ENCODE data around the gene ABHD1.
"Not testable (repeated sequence)": the region's sequence is repeated elsewhere in the genome, so short reads cannot be mapped to it uniquely, and the experiment has no call there.

ABHD1 gene

DNA sequence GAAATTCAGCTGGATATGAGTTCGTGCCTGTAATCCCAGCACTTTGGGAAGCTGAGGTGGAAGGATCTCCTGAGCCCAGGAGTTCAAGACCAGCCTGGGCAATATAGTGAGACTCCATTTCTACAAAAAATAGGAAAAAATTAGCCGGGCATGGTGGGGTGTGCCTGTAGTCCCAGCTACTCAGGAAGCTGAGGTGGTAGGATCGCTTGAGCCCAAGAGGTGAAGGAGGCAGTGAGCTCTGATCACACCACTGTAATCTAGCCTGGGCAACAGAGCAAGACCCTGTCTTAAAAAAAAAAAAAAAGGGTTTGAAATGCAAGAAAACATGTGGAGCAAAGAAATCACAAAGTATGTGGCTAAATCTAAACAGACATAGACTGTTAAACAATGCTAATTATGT, 14.5 kb upstream of the ABHD1 start:
- no peak for DNase-seq (ENCODE audit: low read depth in 3 of 3)

DNA sequence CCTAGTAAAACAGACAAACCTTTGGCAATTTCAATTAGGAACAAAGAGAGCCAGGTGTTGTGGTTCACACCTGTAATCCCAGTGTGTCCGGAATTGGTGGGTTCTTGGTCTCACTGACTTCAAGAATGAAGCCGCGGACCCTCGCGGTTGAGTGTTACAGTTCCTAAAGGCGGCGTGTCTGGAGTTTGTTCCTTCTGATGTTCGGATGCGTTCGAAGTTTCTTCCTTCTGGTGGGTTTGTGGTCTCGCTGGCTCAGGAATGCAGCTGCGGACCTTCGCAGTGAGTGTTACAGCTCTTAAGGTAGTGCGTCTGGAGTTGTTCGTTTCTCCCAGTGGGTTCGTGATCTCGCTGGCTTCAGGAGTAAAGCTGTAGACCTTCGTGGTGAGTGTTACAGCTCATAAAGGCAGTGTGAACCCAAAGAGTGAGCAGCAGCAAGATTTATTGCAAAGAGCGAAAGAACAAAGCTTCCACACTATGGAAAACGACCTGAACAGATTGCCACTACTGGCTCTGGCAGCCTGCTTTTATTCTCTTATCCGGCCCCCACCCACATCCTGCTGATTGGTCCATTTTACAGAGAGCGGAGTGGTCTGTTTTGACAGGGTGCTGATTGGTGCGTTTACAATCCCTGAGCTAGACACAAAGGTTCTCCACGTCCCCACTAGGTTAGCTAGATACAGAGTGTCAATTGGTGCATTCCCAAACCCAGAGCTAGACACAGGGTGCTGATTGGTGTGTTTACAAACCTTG, 12.8 kb upstream of the ABHD1 start:
- not testable (repeated sequence) for DNase-seq (ENCODE audit: low read depth in 3 of 3)

DNA sequence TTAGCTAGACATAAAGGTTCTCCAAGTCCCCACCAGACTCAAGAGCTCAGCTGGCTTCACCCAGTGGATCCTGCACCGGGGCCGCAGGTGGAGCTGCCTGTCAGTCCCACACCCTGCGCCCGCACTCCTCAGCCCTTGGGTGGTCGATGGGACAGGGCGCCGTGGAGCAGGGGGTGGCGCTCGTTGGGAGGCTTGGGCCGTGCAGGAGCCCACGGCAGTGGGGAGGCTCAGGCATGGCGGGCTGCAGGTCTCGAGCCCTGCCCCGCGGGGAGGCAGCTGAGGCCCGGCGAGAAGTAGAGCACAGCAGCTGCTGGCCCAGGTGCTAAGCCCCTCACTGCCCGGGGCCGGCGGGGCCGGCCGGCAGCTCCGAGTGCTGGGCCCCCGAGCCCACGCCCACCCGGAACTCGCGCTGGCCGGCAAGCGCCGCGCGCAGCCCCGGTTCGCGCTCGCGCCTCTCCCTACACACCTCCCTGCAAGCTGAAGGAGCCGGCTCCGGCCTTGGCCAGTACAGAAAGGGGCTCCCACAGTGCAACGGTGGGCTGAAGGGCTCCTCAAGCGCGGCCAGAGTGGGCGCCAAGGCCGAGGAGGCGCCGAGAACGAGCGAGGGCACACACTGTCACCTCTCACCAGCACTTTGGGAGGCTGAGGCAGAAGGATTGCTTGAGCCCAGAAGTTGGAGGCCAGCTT, 12.1 kb upstream of the ABHD1 start:
- not testable (repeated sequence) for DNase-seq (ENCODE audit: low read depth in 3 of 3)

DNA sequence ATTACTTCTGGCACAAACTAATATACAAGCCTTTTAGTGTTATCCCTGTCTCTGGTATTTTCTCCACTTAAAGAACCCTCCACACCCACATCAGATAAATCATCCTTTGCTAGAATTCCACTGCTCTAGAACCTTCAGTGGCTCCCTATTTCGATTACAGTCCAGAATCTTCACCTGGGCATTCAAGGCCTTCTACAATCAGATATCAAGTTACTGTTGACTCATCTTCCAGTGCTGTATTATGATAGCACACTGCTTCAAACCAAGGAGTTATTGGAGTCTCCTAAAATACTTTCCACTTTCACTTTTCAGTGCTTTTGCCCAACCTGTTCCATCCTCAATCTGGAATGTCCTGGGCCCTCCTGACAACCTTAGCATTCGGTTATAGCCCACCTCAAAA, 8.1 kb upstream of the ABHD1 start:
- no peak for DNase-seq (ENCODE audit: low read depth in 3 of 3)

DNA sequence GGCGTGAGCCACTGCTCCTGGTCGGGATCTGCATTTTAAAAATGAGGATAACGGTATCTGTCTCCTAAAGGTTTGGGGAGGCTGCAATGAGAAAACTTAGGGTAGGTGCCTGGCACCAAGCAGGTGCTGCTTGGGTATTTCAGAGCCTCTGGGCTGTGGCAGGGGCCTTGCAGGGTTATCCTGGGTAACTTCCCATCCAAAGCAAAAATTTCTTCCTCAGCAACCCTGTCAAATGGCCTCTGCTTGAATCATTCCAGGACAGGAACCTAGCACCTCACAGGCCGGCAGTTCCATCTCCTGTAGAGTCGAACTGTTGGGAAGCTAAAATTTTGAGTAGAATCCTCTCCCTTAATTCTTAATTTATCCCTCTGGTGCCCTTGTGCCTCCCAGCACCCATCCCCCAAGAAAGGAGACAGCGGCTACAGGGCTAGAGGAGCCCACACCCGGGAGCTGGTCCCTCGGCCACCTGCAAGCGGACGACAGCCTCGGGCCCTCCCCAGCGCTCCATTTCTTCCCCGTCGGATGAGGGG, 5.6 kb upstream of the ABHD1 start:
- DNase-seq (ENCODE audit: low read depth in 3 of 3), result no peak

DNA sequence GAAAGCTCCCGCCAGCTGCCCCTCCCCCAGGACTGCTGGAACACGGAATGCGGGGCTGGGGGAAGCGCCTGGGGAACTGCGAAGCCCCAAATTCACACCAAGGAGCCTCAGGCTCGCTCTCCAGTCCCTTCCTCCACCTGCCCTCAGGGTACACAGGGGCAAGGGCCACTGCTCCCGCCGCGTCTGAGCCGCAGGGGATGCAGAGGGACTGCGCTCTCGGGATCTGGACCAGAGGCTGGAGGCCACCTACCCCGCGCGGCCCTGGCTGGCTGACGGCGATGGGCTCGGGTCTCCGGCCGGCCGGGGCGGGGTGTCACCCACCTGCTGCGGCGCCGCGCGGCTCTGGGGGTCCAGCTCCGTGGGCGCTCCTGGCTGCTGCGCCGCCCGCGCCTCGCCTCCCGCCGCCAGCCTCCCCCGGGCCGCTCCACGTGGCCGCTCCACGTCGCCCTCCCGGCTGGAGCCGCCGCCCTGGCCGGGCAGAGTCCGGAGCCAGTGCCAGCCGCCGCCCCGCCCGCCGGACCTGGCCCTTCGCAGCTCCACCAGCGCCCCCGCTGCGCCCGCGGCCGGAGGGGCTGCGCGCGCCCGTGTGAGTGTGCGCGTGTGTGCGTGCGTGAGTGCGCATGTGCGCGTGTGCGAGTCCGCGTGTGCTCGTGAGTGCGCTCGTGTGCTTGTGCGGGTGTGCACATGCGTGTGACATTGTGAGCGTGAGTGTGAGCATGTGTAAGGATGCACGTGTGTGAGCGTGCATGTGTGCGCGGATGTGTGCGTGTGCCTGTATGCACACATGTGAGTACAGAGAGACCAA, 4.9 kb upstream of the ABHD1 start, which contains the start of gene CGREF1:
Gene CGREF1 (minus strand): TSS at position 604 of the 805 bp plus-strand sequence. CDS start 14,762 bp downstream, outside the sequence.
- DNase-seq (ENCODE audit: low read depth in 3 of 3), result no peak

DNA sequence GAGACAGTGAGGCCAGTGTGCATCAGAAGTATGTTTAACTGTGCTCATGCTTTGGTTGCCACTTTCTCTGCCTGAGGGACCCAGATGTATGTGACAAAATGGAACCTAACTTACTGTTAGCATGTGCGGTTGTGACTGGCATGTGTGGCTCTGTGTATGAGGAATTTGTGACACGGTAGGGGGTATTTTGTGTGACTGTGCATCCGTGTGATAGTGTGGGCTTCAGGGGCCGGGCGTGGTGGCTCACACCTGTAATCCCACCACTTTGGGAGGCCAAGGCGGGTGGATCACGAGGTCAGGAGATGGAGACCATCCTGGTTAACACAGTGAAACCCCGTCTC, 4.3 kb upstream of the ABHD1 start:
- DNase-seq (ENCODE audit: low read depth in 3 of 3), result not testable (repeated sequence)

DNA sequence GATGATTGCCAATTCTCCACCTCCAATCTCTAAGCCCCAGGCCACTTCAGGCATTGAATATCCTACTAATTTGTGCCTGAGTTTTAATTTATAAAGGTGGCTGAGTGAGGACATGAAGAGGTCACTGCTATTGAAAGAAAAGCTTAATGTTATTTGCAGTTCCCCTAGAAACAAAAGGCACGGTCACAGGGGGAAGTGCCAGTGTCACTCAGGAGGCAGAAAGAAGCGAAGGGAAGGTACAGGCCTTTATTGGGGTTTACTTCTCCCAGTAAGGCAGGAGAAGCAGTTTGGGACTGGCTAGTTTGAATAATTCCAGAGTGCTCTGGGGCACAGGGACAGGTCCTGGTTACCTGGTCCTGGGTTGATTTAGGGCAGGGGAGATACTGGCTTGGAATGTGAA, 1.7 kb upstream of the ABHD1 start:
- no peak for DNase-seq (ENCODE audit: low read depth in 3 of 3)

DNA sequence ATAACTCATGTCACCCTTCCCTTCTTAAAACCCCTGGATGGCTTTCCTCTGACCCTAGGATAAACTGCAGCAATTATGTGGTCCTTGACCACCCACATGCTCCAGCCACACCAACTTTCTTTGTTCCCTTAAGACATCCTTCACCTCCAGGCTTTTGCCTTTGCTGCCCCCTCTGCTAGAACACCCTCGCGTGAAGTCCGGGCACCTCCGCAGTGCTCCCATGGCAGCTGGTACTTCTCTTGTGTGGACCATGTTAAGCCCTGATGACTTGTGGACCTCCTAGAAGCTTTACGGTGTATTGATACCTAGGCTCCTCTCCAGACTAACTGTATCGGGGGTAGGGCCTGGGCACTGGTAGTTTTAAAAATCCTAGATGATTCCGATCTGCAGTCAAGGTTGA, 824 bp upstream of the ABHD1 start:
- DNase-seq (ENCODE audit: low read depth in 3 of 3), result no peak

DNA sequence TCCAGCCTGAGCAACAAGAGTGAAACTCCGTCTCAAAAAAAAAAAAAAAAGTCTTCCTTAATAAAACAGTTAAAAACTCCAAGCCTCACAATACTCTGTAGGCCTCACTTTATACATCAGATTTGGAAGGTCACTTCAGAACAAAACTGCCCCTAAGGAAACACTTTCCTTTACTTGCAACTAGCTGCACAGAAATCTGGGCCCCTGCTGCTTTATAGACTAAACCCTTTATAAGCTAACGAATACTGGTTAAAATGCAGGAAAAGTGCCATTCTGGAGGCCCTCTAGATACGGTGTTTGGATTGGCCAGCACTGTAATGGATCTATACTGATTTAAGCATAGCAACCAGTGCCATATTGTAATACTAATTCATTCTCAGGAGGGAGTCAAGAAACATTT, 1.5 kb downstream of the ABHD1 start:
- no peak for DNase-seq (ENCODE audit: low read depth in 3 of 3)

DNA sequence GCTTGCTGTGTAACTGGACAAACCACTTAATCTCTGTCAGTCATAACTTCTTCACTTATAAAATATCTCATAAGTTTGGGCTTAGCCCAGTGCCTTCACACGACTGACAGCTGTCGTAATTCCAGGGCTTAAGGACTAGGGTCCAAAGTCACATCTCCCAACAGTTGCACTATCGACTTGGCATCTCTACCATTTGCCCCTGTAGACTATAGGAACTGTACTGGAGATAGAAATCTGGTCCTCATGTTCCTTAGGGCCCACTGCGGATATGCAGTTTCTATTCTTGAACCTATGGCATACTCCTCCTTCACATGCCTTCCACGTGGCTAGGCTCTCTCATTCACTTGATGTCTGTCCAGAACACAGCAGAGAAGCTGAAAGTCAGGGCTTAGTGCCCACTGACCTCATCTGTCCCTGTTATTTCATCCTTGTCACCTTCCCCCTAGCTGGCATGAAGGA, 2.7 kb downstream of the ABHD1 start:
- no peak for DNase-seq (ENCODE audit: low read depth in 3 of 3)

DNA sequence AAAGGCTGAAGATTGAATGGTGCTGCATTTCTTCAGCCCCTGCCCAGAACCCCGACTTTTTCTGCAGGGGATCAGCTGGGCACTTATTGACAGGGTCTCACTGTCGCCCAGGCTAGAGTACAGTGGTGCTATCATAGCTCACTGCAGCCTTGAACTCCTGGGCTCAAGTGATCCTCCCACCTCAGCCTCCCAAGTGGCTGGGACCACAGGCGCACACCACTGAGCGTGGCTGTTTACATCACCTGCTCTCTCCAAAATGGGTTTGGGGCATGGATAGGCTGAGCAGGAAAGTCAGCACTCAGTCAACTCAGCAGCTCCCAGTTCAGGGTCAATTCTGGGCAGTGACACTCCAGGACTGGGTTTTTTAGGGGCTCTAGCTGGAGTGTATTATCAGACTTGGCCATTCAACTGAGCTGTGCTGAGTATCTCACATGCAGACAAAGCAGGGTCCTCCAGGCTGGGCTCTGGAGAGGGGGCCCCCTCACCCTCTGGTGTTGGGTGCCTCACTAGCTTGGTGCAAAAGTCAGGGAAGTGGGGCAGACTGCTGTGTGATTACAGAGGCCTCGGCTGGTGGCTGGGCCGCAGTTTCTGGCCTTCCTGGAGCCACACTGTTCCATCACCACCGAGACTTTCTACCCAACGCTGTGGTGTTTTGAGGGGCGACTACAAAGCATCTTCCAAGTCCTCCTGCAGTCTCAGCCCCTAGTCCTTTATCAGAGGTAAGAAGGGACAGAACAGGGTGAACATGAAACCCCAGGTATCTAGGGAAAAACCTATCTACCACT, 4.5 kb downstream of the ABHD1 start:
- DNase-seq (ENCODE audit: low read depth in 3 of 3), result no peak

DNA sequence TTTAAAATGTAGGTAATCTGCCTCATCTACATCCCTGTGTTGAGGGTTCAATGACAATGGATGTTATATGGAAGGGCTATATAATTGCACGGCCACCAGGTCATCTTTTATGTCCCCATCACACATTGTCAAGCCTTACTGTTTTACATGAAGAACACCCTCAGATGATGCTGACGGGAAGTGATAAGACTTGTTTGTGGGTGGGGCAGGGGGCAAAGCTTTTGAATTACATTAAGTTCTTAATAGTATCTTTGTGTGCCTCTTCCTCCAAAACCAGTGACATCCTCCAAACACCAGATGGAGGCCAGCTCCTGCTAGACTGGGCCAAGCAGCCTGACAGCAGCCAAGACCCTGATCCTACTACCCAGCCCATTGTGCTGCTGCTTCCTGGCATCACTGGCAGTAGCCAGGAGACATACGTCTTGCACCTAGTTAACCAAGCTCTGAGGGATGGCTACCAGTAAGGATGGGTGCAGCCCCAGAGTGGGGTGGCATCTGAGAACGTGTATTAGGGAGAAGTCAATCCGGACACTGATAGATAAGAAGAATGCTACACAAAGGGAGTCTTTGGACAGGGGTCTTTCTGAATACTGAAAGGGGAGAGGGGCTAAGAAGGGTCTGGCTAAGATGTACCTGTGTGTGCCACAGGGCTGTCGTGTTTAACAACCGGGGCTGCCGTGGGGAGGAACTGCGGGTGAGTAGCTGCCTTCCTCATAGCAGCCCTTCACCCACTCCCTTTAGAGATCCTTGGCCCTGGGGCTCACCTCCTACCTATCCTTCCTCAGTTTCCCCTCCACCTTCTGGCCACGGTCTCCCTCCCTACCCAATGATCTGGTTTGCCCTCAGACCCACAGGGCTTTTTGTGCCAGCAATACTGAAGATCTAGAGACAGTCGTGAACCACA, 5.3 kb downstream of the ABHD1 start:
- no peak for DNase-seq (ENCODE audit: low read depth in 3 of 3)

DNA sequence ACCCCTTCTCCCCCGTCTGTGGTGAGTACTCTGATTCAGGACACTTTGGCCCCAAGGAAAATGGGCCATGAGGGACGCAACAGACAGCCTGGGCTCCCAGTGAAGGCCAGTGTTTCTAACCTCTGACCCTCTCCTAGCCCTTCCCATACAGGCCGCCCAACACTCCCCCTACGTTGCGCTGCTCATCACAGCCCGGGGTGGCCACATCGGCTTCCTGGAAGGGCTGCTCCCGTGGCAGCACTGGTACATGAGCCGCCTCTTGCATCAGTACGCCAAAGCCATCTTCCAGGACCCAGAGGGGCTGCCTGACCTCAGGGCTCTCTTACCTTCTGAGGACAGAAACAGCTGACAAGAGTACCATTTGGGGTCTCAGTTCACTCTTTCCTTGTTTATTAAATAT, 6.8 kb downstream of the ABHD1 start:
- no peak for DNase-seq (ENCODE audit: low read depth in 3 of 3)

DNA sequence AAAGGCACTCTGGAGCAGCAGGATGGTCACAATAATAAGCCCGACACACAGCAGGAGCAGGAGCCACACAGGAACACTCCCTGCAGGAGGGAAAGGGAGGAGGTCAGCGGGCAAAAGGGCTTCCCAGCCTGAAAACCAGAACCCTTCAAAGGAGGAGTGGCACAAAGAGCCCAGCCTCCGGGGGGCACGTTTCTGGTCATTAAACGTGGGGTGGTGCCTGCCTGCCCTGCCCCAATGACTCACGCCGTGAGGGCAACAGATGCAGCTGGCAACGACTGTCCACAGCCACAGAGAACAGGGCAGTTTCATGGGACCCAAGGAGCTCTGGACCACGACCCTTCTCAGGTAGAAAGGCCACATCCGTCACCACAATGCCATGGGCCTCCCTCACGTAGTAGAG, 7.8 kb downstream of the ABHD1 start:
- no peak for DNase-seq (ENCODE audit: low read depth in 3 of 3)

DNA sequence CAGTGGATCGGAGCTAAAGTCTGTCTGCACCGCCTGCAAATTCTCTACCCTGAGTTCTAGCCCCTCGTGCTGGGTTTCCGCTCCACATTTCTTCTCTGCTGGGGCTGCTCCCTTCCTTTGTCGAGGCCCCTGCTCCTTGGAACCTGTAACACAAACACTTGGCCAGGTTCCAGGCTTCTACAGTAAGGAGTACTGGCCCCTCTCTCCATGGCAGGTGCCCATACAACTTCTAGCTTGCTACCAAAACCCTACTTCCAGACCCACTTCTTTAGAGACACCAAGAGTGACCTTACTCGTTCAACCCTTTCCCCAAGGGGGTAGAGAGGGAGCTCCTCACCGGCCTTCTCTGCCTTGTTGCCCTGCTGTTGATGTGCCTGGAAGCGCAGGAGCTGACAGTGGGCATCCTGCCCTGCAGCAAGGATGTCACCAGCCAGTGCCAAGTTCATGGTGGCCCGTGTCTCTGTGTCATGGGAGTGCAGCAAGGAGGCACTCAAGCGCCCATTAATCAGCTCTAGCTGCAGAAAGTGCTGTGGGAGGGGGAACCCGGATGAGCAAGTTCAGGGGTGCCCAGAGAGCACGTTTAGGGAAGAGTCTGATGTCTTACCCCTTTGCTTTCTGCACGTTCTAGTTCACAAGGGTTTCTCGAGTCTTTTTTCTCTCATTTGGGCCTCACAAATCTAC, 9.7 kb downstream of the ABHD1 start:
- DNase-seq (ENCODE audit: low read depth in 3 of 3), result peak in 1 of 3 donors; percentile 28

DNA sequence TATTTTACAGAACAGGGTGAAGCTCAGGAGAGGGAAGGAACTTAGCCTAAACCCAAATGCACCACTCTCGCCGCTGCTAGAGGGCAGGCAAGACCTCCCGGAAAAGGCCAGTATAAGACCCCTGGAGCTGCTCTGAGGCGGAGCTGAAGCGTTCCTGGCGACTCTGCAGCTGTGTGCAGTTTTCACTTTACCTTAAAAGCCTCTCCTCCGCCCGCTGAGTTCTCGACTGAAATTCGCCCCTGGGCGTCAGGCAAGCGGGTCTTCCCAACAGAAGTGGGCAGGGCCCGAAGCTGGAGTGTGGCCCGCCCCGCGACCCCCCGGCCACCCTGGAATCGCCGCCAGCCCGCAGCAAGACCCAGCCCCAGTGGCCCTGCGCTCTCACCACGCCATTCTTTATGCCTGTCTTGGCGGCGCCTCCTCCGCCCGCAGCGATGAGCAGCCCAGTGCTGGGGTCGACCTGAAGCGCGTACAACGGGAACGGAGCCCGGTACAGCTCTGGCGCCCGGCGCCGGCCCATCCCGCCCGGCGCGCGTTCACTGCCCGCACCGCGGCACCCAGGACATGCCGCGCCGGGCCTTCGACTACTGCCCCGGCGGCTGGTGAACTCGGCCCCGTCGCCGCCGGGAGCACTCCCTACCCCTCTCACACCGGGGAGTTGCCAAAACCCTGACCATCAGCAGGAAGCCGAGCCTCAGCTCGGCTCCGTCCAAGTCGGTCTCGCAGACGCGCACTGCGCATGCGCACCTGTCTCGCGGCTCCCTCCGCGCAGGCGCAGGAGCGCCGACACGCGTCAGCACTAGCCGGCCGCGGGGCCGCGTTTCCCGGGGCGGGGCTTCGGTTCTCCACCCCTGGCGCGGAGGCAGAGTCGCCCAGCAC, 10.5 kb downstream of the ABHD1 start, which contains the start of gene PREB:
Gene PREB (minus strand): TSS at position 732 of the 876 bp plus-strand sequence. CDS start 215 bp downstream, at position 517.
- peak; percentile 96 to 99 (median 97) for DNase-seq (ENCODE audit: low read depth in 3 of 3)

DNA sequence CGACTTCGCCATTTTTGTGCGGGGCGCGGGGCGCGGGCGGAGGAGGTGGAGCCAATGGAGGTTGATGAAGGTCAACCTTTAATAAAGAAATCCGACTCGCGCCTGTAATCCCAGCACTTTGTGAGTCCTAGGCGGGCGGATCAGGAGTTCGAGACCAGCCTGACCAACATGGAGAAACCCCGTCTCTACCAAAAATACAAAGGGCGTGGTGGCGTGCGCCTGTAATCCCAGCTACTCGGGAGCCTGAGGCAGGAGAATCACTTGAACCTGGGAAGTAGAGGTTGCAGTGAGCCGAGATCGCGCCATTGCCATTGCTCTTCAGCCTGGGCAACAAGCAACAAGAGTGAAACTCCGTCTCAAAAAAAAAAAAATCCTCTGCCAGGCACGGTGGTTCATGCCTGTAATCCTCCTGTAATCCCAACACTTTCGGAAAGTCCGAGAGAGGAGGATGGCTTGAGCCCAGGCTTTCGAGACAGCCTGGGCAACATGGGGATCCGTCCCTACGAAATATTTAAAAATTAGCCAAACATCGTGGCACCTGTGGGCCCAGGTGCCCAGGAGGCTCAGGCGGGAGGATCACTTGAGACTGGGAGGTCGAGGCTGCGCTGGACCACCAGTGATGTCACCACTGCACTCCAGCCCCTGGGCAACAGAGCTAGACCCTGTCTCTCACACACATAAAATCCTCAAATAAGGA, 11.3 kb downstream of the ABHD1 start:
- DNase-seq (ENCODE audit: low read depth in 3 of 3), result no peak
